Liver (tissue), 9 donors: ENCODE results near the gene PAXIP1. TPM values are rescaled to one million over a fixed set of nuclear protein-coding genes. Genes with fewer than 3 reads are reported as not detected.

Experiments
- DNase-seq: peaks from one replicate; pipeline ENCODE4 v3.0.0-alpha.2; 2017; ENCODE audit warnings: low spot score
- H3K27ac ChIP-seq, 2 donors: one replicate each; pipeline ENCODE4 v1.7.0; 2013; ENCODE audit warnings: inconsistent platforms in 2 of 2, low read length in 2 of 2, control low read depth in 1 of 2, low read depth in 1 of 2, mild to moderate bottlenecking in 1 of 2
- H3K27me3 ChIP-seq, 4 donors: one replicate each; pipeline versions ENCODE4 v1.6.1 to v1.7.0; 2013; ENCODE audit warnings: low read length in 3 of 4, inconsistent platforms in 1 of 4, mild to moderate bottlenecking in 1 of 4, moderate library complexity in 1 of 4; ENCODE audit not compliant: control insufficient read depth in 4 of 4, insufficient read depth in 4 of 4
- H3K36me3 ChIP-seq, 4 donors: one replicate each; pipeline versions ENCODE4 v1.6.1 to v1.7.0; 2013; ENCODE audit warnings: low read length in 3 of 4, mild to moderate bottlenecking in 3 of 4, low read depth in 1 of 4, moderate library complexity in 1 of 4; ENCODE audit not compliant: control insufficient read depth in 4 of 4, insufficient read depth in 3 of 4
- H3K4me1 ChIP-seq, 4 donors: one replicate each; pipeline versions ENCODE4 v1.6.1 to v1.7.0; 2013; ENCODE audit warnings: low read length in 3 of 4, mild to moderate bottlenecking in 3 of 4, moderate library complexity in 1 of 4; ENCODE audit not compliant: control insufficient read depth in 4 of 4, insufficient read depth in 4 of 4
- H3K4me3 ChIP-seq, 3 donors: one replicate each; pipeline versions ENCODE4 v1.6.1 to v1.7.0; 2013; ENCODE audit warnings: low read length in 3 of 3, control low read depth in 1 of 3, low read depth in 1 of 3, mild to moderate bottlenecking in 1 of 3
- H3K9ac ChIP-seq, 2 donors: one replicate each; pipeline ENCODE4 v1.7.0; 2013; ENCODE audit warnings: low read length in 2 of 2, mild to moderate bottlenecking in 2 of 2, moderate library complexity in 2 of 2, control low read depth in 1 of 2, low read depth in 1 of 2
- H3K9me3 ChIP-seq, 4 donors: one replicate each; pipeline versions ENCODE4 v1.6.1 to v1.7.0; 2013; ENCODE audit warnings: low read length in 3 of 4; ENCODE audit not compliant: control insufficient read depth in 4 of 4
- EGR1 ChIP-seq, 2 donors: IDR thresholded peaks; 2 replicates each; pipeline ENCODE4 v1.6.1; 2016 to 2018; ENCODE audit warnings: antibody characterized with exemption in 2 of 2, low read depth in 2 of 2
- FOXA1 ChIP-seq: IDR thresholded peaks from 2 replicates; pipeline ENCODE4 v1.6.1; 2016; ENCODE audit warnings: antibody characterized with exemption
- GABPA ChIP-seq, 2 donors: IDR thresholded peaks in 1 of 2; conservative IDR thresholded peaks in 1 of 2; 2 replicates each; pipeline ENCODE4 v1.6.1; 2016; ENCODE audit warnings: antibody characterized with exemption in 2 of 2, mild to moderate bottlenecking in 1 of 2, moderate library complexity in 1 of 2
- HNF4A ChIP-seq, 2 donors: conservative IDR thresholded peaks; 2 replicates each; pipeline ENCODE4 v1.6.1; 2016; ENCODE audit warnings: antibody characterized with exemption in 2 of 2, mild to moderate bottlenecking in 2 of 2
- HNF4G ChIP-seq: IDR thresholded peaks from 2 replicates; pipeline ENCODE4 v1.6.1; 2016; ENCODE audit warnings: antibody characterized with exemption
- JUND ChIP-seq, 2 donors: IDR thresholded peaks; 2 replicates each; pipeline ENCODE4 v1.6.1; 2016; ENCODE audit warnings: antibody characterized with exemption in 2 of 2
- NR2F2 ChIP-seq: IDR thresholded peaks from 2 replicates; pipeline ENCODE4 v1.6.1; 2016; ENCODE audit warnings: antibody characterized with exemption
- RAD21 ChIP-seq, 2 donors: IDR thresholded peaks; 2 replicates each; pipeline ENCODE4 v1.6.1; 2016; ENCODE audit warnings: antibody characterized with exemption in 2 of 2, mild to moderate bottlenecking in 2 of 2
- REST ChIP-seq: IDR thresholded peaks from 2 replicates; pipeline ENCODE4 v1.6.1; 2016; ENCODE audit warnings: antibody characterized with exemption, mild to moderate bottlenecking
- RXRA ChIP-seq, 2 donors: IDR thresholded peaks; 2 replicates each; pipeline ENCODE4 v1.6.1; 2017 to 2018; ENCODE audit warnings: antibody characterized with exemption in 2 of 2, mild to moderate bottlenecking in 1 of 2
- TAF1 ChIP-seq: conservative IDR thresholded peaks from 2 replicates; pipeline ENCODE4 v1.6.1; 2016; ENCODE audit warnings: antibody characterized with exemption, mild to moderate bottlenecking
- YY1 ChIP-seq: IDR thresholded peaks from 2 replicates; pipeline ENCODE4 v1.6.1; 2016; ENCODE audit warnings: antibody characterized with exemption, mild to moderate bottlenecking
- ZBTB33 ChIP-seq: IDR thresholded peaks from 2 replicates; pipeline ENCODE4 v1.6.1; 2016; ENCODE audit warnings: antibody characterized with exemption
- WGBS: extraction: QIAGEN DNeasy Blood & Tissue Kit; methylation state at CpG from one replicate; pipeline ENCODE4 v1.1.7; 2013; 5-methylcytosine and 5-hydroxymethylcytosine counted together
- polyA plus RNA-seq, 2 donors: library from polyadenylated mRNA; stranded (reverse) in 1 of 2; unstranded in 1 of 2; fragments of 200-250 nt in 1 of 2; fragments of >200 nt in 1 of 2; fragmentation: Nextera tagmentation in 1 of 2; extraction: Ambion mirVana in 1 of 2; gene quantifications; one replicate each; pipeline versions ENCODE4 v1.2.1 to v1.2.3, GENCODE V29; 2013 to 2015
- total RNA-seq, 2 donors: library from RNA; depleted of rRNA; stranded (reverse); fragments of >200 nt; gene quantifications; one replicate each; pipeline ENCODE4 v1.2.3, GENCODE V29; 2014
- donor health status: healthy.
- donor health status: healthy.
- donor health status: healthy.
- donor health status: healthy.
- donor health status: healthy.

PAXIP1 gene
- total and polyA plus RNA-seq, 4 donors, result 2.0 to 10.1 (median 5.8) TPM

GRCh38 chr7:154996756-154997155 is 6.2 kb downstream of the PAXIP1 start:
- Histone ChIP-seq H3K27ac (no peak overlapping the region), H3K27me3 (no peaks in the 10 kb centered on the region), H3K9me3 (no peaks in the 10 kb centered on the region), H3K4me3 (no peak overlapping the region), H3K9ac (no peak overlapping the region), H3K4me1 (peaks cover under 1 to 2% (median 2%) of the 10 kb centered on the region in 4 donors), H3K36me3 (peaks cover 3 to 36% (median 17%) of the 10 kb centered on the region in 4 donors)
- 98% methylated on average over 4 of the region's 4 CpGs for WGBS
- DNase-seq, result no peak
- TF ChIP-seq YY1, result no peak
- TF ChIP-seq RAD21 (IDR thresholded peaks at IDR 0.05), result no peak
- no peak for TF ChIP-seq NR2F2
- no peak for TF ChIP-seq TAF1
- no peak for TF ChIP-seq HNF4G
- TF ChIP-seq EGR1 (IDR thresholded peaks at IDR 0.05; ENCODE audit: low read depth in 2 of 2), result no peak
- TF ChIP-seq RXRA (IDR thresholded peaks at IDR 0.05), result no peak
- TF ChIP-seq HNF4A (conservative IDR thresholded peaks at IDR 0.05), result no peak
- no peak for TF ChIP-seq ZBTB33
- TF ChIP-seq GABPA (IDR thresholded peaks at IDR 0.05 in 1 of 2, conservative IDR thresholded peaks at IDR 0.05 in 1 of 2), result no peak
- no peak for TF ChIP-seq FOXA1
- TF ChIP-seq JUND (IDR thresholded peaks at IDR 0.05), result no peak

DNA sequence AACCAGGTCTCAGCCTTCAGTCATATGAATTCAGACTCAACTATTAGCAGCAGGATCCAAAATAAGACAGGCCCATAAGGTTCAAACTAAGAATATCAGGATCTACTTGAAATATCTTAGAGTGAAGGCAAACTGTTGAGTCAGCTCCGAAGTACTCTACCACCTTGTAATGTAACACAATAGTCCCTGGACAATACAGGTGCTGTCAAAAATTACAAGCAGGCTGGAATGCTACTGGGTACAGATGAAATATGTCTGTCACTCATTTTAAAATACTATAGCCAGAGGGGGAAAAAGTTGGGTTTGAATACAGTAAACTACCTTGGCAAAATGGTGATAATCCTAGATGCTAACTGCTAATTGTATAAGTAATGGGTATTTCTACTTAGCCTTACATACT is 6.8 kb downstream of the PAXIP1 start:
- Histone ChIP-seq H3K4me1 (no peaks in the 10 kb centered on the region), H3K4me3 (no peak overlapping the region), H3K27ac (no peak overlapping the region), H3K27me3 (no peaks in the 10 kb centered on the region), H3K36me3 (peaks cover 3 to 36% (median 18%) of the 10 kb centered on the region in 4 donors), H3K9ac (no peak overlapping the region), H3K9me3 (no peaks in the 10 kb centered on the region)
- TF ChIP-seq REST, result no peak
- TF ChIP-seq JUND (IDR thresholded peaks at IDR 0.05), result no peak
- no peak for TF ChIP-seq NR2F2
- no peak for TF ChIP-seq RAD21 (IDR thresholded peaks at IDR 0.05)
- no peak for TF ChIP-seq TAF1
- no peak for TF ChIP-seq ZBTB33
- 94% methylated on average over 1 of the region's 1 CpG for WGBS
- DNase-seq, result no peak
